H54 (cell line): ENCODE data around the gene SCLY.

Source experiments
- DNase-seq: peaks from one replicate; pipeline ENCODE4 v3.0.0; 2011; ENCODE audit warnings: low spot score, mixed read lengths; ENCODE audit not compliant: insufficient read length
- FAIRE-seq: peaks from 3 replicates; lab custom pipeline; 2011; peaks lifted over from hg19 to GRCh38; lab: Jason Lieb, UNC
- POLR2A ChIP-seq: IDR thresholded peaks from 2 replicates; pipeline ENCODE4 v1.6.1; 2011; ENCODE audit warnings: low read depth, mild to moderate bottlenecking, low read length

Gene SCLY

DNA sequence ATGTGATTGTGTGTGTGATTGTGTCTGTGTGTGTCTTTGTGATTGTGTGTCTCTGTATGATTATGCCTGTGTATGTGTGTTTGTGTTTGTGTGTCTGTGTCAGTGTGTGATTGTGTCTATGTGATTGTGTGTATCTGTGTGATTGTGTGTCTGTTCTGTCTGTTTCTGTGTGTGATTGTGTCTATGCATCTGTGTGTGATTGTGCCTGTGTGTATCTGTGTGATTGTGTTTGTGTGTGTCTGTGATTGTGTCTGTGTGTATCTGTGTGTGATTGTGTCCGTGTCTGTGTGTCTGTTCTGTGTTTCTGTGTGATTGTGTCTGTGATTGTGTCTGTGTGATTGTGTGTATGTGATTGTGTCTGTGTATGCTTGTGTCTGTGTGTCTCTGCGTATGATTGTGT lies 65.5 kb downstream of the SCLY start:
- no peak for FAIRE-seq
- no peak for TF ChIP-seq POLR2A
- DNase-seq, result no peak

- DNase-seq, result no peak
- no peak for TF ChIP-seq POLR2A
- no peak for FAIRE-seq
Measured at GRCh38 chr2:238126775-238127164, 66.0 kb downstream of the SCLY start.

DNA sequence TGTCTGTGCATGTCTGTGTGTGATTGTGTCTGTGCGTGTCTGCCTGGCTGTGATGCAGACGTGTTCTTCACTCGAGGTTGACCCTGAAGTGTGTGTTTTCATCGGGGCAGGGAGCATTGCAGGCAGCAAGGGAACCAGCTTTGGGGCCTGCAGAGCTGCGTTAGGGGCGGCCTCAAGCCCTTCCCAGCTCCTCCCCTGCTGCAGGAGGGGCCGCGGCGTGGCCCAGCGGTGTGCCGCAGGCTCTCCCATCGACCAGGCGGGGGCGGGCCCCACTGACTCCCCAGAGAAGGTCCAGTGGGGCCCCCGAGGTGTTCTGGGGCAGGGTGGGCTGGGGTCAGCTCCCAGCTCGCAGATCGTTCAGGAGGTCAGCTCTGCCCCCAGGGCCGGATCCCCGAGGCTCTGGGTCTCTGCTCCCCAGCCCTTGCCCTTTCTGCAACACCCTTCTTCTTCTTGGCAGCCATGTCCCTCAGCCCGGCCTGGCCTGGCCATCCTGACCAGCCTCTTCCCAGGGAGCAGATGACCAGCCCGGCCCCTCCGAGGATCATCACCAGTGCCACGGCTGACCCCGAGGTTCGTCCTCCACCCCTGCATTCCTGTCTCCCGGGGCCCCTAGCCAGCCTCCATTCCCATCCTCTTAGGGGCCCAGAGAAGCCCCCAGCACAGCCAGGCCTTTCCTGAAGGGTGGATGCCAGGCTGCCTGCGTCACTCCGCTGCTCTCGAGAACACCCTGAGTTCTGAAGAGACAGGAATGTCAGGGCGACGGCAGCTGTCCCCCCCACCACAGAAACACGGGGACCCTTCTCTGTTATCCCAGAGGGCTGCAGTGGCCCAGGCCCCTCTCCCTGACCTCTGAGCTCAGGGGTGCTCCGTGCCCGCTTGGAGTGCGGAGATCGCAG lies 66.6 kb downstream of the SCLY start:
- FAIRE-seq (no peak), DNase-seq (no peak)
- no peak for TF ChIP-seq POLR2A

DNA sequence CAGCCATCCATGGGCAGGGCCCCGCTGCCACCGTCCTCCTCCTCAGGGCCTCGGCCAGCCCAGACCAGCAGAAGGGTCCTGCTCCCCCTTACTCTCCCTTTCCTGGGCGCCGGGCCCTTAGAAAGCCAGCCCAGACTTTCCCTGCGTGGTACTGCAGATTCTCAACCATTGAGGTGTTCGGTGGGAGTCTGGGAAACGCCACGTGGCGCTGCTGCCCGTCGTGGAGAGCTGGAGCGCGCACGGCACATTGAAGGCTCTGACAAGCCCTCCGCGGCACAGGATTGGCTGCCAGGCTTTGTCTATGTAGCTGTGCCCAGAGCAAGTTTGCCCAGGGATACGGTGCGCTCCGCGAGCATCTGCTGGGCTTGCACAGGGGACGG lies 67.2 kb downstream of the SCLY start:
- FAIRE-seq, result no peak
- no peak for TF ChIP-seq POLR2A
- DNase-seq, result no peak

DNA sequence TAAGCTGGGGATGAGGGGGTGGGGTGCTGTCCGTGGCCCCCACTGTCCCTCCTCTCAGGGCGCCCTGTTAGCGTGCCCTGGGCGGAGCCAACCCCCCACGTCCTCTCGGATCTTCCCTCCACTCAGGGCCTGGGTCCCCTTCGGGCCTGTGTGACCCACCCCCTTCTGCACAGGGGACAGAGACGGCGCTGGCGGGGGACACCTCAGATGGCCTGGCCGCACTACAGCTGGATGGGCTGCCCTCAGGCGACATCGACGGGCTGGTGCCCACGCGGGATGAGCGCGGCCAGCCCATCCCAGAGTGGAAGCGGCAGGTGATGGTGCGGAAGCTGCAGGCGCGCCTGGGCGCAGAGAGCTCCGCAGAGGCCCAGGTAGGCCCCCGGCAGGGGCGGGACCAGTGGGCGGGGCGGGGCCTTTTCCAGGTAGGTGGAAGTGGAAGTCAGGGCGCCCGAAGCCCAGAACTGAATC lies 67.8 kb downstream of the SCLY start:
- FAIRE-seq, result no peak
- DNase-seq, result no peak
- no peak for TF ChIP-seq POLR2A

GRCh38 chr2:238129166-238130010 lies 68.6 kb downstream of the SCLY start:
- TF ChIP-seq POLR2A, result no peak
- DNase-seq (no peak), FAIRE-seq (no peak)

DNA sequence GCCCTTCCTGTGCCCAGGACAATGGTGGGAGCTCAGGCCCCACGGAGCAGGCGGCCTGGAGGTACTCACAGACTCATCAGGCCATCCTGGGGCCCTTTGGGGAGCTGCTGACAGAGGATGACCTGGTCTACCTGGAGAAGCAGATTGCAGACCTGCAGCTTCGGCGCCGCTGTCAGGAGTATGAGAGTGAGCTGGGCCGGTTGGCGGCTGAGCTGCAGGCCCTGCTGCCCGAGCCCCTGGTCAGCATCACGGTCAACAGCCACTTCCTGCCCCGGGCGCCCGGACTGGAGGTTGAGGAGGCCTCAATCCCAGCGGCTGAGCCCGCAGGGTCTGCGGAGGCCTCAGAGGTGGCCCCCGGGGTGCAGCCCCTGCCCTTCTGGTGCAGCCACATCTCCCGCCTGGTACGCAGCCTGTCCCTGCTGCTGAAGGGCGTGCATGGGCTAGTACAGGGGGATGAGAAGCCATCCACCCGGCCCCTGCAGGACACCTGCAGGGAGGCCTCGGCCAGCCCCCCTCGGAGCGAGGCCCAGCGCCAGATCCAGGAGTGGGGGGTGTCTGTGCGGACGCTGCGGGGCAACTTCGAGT lies 69.4 kb downstream of the SCLY start:
- DNase-seq (no peak), FAIRE-seq (no peak)
- no peak for TF ChIP-seq POLR2A

- no peak for DNase-seq
- no peak for TF ChIP-seq POLR2A
- no peak for FAIRE-seq
Measured at GRCh38 chr2:238130696-238131628, 70.2 kb downstream of the SCLY start.

GRCh38 chr2:238131761-238132462 lies 71.1 kb downstream of the SCLY start:
- DNase-seq, result no peak
- no peak for TF ChIP-seq POLR2A
- no peak for FAIRE-seq

DNA sequence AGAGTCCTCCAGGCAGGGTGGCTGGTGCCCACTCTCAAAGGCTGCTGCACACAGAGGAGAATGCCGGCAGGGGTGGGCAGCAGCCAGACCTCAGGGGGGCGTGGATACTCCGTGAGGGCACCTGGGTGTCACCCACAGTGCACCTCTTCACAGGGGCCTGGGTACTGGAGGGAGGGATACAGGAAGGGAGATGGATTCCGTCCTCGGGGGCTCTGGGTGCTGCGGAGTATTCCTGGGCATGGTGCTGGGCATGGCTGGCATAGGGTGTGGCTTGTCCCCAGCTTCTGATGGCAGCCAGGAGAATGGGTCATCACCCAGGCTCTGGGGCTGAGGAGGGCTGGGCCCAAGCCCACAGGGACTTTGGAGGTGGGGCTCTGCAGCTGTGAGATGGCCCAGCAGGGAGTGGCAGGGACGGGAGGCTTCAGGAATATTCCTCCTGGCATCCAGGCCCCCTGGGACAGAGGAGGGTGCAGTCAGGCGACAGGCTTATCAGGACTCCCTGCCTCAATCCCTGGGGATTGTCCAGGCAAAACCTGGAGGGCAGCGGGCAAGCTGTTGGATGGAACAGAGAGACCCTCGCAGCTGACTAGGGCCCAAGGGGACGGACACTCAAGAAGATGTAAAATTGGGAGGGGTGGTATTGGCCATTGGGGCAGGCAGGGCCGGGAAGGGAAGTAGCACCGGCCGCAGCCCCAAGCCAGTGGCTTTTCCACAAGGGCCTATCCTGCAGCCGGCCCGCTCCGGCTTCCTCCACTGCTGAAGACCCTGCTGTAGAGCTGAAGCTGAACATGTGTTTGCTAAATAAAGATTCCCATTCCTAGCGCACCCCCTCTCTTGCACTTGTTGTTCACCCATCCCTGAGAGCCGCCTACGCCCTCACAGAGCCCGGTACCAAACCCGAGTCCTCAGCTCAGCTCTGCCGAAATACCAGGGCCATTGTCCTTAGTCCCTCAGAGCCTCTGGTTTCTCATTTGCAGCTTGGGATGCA lies 72.0 kb downstream of the SCLY start:
- DNase-seq, result no peak
- no peak for TF ChIP-seq POLR2A
- FAIRE-seq, result no peak
